A673 (cell line): ENCODE data around the gene SH3RF3.

Experiments used
- EZH2 ChIP-seq: fragments of 200-600 bp; sonication (generic); IDR thresholded peaks from 2 replicates; pipeline ENCODE4 v1.6.1; 2017; ENCODE audit warnings: borderline replicate concordance, low read depth, mild to moderate bottlenecking, mixed read lengths, antibody characterized with exemption, low read length; ENCODE audit not compliant: poor library complexity, severe bottlenecking
- TF ChIP-seq, protein P1 (sequence below): fragments of 300-800, 200-600 bp; sonication (generic); conservative IDR thresholded peaks from 2 replicates; pipeline ENCODE4 v1.5.1; 2017; ENCODE audit warnings: low read depth, mild to moderate bottlenecking, antibody characterized with exemption, low read length, moderate library complexity, mixed read lengths

DNA sequence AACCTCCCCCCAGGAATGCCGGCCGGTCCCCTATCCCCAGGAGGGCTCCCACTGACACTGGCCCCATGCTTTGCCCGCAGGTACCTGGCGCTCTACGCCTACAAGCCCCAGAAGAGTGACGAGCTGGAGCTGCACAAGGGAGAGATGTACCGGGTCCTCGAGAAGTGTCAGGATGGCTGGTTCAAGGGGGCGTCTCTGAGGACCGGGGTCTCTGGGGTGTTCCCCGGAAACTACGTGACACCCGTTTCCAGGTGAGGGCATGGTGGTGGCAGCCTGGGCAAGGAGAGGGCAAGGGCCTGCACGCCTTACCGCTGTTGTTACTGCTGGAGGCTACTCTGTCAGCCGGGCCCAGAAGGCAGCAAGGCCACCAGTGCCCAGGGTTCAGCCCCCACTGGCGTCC, 303.4 kb downstream of the SH3RF3 start:
- TF ChIP-seq, protein P1, sequence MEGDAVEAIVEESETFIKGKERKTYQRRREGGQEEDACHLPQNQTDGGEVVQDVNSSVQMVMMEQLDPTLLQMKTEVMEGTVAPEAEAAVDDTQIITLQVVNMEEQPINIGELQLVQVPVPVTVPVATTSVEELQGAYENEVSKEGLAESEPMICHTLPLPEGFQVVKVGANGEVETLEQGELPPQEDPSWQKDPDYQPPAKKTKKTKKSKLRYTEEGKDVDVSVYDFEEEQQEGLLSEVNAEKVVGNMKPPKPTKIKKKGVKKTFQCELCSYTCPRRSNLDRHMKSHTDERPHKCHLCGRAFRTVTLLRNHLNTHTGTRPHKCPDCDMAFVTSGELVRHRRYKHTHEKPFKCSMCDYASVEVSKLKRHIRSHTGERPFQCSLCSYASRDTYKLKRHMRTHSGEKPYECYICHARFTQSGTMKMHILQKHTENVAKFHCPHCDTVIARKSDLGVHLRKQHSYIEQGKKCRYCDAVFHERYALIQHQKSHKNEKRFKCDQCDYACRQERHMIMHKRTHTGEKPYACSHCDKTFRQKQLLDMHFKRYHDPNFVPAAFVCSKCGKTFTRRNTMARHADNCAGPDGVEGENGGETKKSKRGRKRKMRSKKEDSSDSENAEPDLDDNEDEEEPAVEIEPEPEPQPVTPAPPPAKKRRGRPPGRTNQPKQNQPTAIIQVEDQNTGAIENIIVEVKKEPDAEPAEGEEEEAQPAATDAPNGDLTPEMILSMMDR, result no peak
- TF ChIP-seq EZH2, result no peak
